ENCODE measurements around the gene TMED9.
"Not testable (repeated sequence)": the region's sequence is repeated elsewhere in the genome, so short reads cannot be mapped to it uniquely, and the experiment has no call there.

Gene TMED9

GRCh38 chr5:177557796-177558195, 34.2 kb upstream of the TMED9 start:
- H3K9me3 Mint-ChIP-seq: no peaks in the 10 kb centered on the region
- H3K4me1 Mint-ChIP-seq (ENCODE audit: low read depth): peaks cover 27% of the 10 kb centered on the region
- no peak overlapping the region for H3K4me3 Mint-ChIP-seq
- peaks cover 2% of the 10 kb centered on the region for H3K36me3 Mint-ChIP-seq (ENCODE audit: low read depth)
- peaks cover 6% of the 10 kb centered on the region for H3K27me3 Mint-ChIP-seq (ENCODE audit: low read depth)
- peak overlapping the region; percentile 33 for H3K27ac Mint-ChIP-seq

- H3K27me3 Mint-ChIP-seq (ENCODE audit: low read depth); H3K4me3 Mint-ChIP-seq; H3K9me3 Mint-ChIP-seq; H3K36me3 Mint-ChIP-seq (ENCODE audit: low read depth); H3K27ac Mint-ChIP-seq: not testable (repeated sequence)
- H3K4me1 Mint-ChIP-seq (ENCODE audit: low read depth): peaks cover 22% of the 10 kb centered on the region
These were observed 32.5 kb upstream of the TMED9 start for GRCh38 chr5:177559446-177559941.

GRCh38 chr5:177565046-177565445, 27.0 kb upstream of the TMED9 start:
- H3K4me1 Mint-ChIP-seq (ENCODE audit: low read depth): no peaks in the 10 kb centered on the region

GRCh38 chr5:177568326-177568725, 23.7 kb upstream of the TMED9 start:
- H3K9me3 Mint-ChIP-seq: no peaks in the 10 kb centered on the region
- H3K36me3 Mint-ChIP-seq (ENCODE audit: low read depth): peaks cover 2% of the 10 kb centered on the region
- peaks cover 4% of the 10 kb centered on the region for H3K27me3 Mint-ChIP-seq (ENCODE audit: low read depth)
- no peak overlapping the region for H3K4me3 Mint-ChIP-seq
- H3K4me1 Mint-ChIP-seq (ENCODE audit: low read depth): no peaks in the 10 kb centered on the region
- H3K27ac Mint-ChIP-seq: no peak overlapping the region

More at GRCh38 chr5:177565046-177565445, 27.0 kb upstream of the TMED9 start:
- Mint-ChIP-seq H3K4me3 (no peak overlapping the region), H3K27me3 (ENCODE audit: low read depth) (peaks cover 4% of the 10 kb centered on the region), H3K9me3 (no peaks in the 10 kb centered on the region), H3K27ac (no peak overlapping the region), H3K36me3 (ENCODE audit: low read depth) (peaks cover 2% of the 10 kb centered on the region)

GRCh38 chr5:177569894-177570293, 22.1 kb upstream of the TMED9 start:
- Mint-ChIP-seq H3K27me3 (ENCODE audit: low read depth) (peaks cover 4% of the 10 kb centered on the region), H3K27ac (no peak overlapping the region), H3K36me3 (ENCODE audit: low read depth) (peaks cover 2% of the 10 kb centered on the region), H3K9me3 (no peaks in the 10 kb centered on the region), H3K4me3 (no peak overlapping the region), H3K4me1 (ENCODE audit: low read depth) (no peaks in the 10 kb centered on the region)

GRCh38 chr5:177575488-177575887, 16.5 kb upstream of the TMED9 start:
- H3K27ac Mint-ChIP-seq: no peak overlapping the region
- H3K4me3 Mint-ChIP-seq: no peak overlapping the region
- no peaks in the 10 kb centered on the region for H3K9me3 Mint-ChIP-seq
- peaks cover 4% of the 10 kb centered on the region for H3K27me3 Mint-ChIP-seq (ENCODE audit: low read depth)
- no peaks in the 10 kb centered on the region for H3K36me3 Mint-ChIP-seq (ENCODE audit: low read depth)
- no peaks in the 10 kb centered on the region for H3K4me1 Mint-ChIP-seq (ENCODE audit: low read depth)

GRCh38 chr5:177576169-177576568, 15.8 kb upstream of the TMED9 start:
- Mint-ChIP-seq H3K36me3 (ENCODE audit: low read depth) (no peaks in the 10 kb centered on the region), H3K9me3 (no peaks in the 10 kb centered on the region), H3K4me3 (no peak overlapping the region), H3K27me3 (ENCODE audit: low read depth) (peaks cover 4% of the 10 kb centered on the region), H3K27ac (no peak overlapping the region), H3K4me1 (ENCODE audit: low read depth) (no peaks in the 10 kb centered on the region)

- H3K27ac Mint-ChIP-seq: no peak overlapping the region
These were observed 13.7 kb upstream of the TMED9 start for GRCh38 chr5:177578316-177578715.

GRCh38 chr5:177588413-177588909, 3.5 kb upstream of the TMED9 start:
- H3K4me1 Mint-ChIP-seq (ENCODE audit: low read depth): peaks cover 10% of the 10 kb centered on the region
- peaks cover 51% of the 10 kb centered on the region for H3K27me3 Mint-ChIP-seq (ENCODE audit: low read depth)
- H3K27ac Mint-ChIP-seq: no peak overlapping the region
- H3K36me3 Mint-ChIP-seq (ENCODE audit: low read depth): peaks cover 8% of the 10 kb centered on the region
- H3K9me3 Mint-ChIP-seq: no peaks in the 10 kb centered on the region
- no peak overlapping the region for H3K4me3 Mint-ChIP-seq

More at GRCh38 chr5:177578316-177578715, 13.7 kb upstream of the TMED9 start:
- no peaks in the 10 kb centered on the region for H3K9me3 Mint-ChIP-seq
- no peaks in the 10 kb centered on the region for H3K4me1 Mint-ChIP-seq (ENCODE audit: low read depth)
- H3K4me3 Mint-ChIP-seq: no peak overlapping the region
- H3K36me3 Mint-ChIP-seq (ENCODE audit: low read depth): no peaks in the 10 kb centered on the region
- H3K27me3 Mint-ChIP-seq (ENCODE audit: low read depth): peaks cover 4% of the 10 kb centered on the region

- H3K27me3 Mint-ChIP-seq (ENCODE audit: low read depth): peaks cover 39% of the 10 kb centered on the region
- peaks cover 16% of the 10 kb centered on the region for H3K4me1 Mint-ChIP-seq (ENCODE audit: low read depth)
- no peak overlapping the region for H3K27ac Mint-ChIP-seq
- H3K4me3 Mint-ChIP-seq: no peak overlapping the region
- H3K36me3 Mint-ChIP-seq (ENCODE audit: low read depth): peaks cover 18% of the 10 kb centered on the region
- H3K9me3 Mint-ChIP-seq: no peaks in the 10 kb centered on the region
These were observed 1.6 kb upstream of the TMED9 start for GRCh38 chr5:177590406-177590805.

- Mint-ChIP-seq H3K4me3 (peak overlapping the region; percentile 95), H3K9me3 (no peaks in the 10 kb centered on the region), H3K27ac (peak overlapping the region; percentile 96), H3K36me3 (ENCODE audit: low read depth) (peaks cover 28% of the 10 kb centered on the region), H3K27me3 (ENCODE audit: low read depth) (peaks cover 35% of the 10 kb centered on the region), H3K4me1 (ENCODE audit: low read depth) (peaks cover 19% of the 10 kb centered on the region)
These were observed 353 bp upstream of the TMED9 start for GRCh38 chr5:177591690-177592009.

- Mint-ChIP-seq H3K4me3 (peak overlapping the region; percentile 95), H3K36me3 (ENCODE audit: low read depth) (peaks cover 32% of the 10 kb centered on the region), H3K27ac (peak overlapping the region; percentile 96), H3K9me3 (no peaks in the 10 kb centered on the region), H3K4me1 (ENCODE audit: low read depth) (peaks cover 23% of the 10 kb centered on the region), H3K27me3 (ENCODE audit: low read depth) (peaks cover 32% of the 10 kb centered on the region)
These were observed 902 bp downstream of the TMED9 start for GRCh38 chr5:177592905-177593304.

GRCh38 chr5:177593511-177593910, 1.5 kb downstream of the TMED9 start:
- Mint-ChIP-seq H3K4me1 (ENCODE audit: low read depth) (peaks cover 25% of the 10 kb centered on the region), H3K27ac (peak overlapping the region; percentile 61)

GRCh38 chr5:177594071-177594470, 2.1 kb downstream of the TMED9 start:
- H3K27ac Mint-ChIP-seq: no peak overlapping the region
- peaks cover 32% of the 10 kb centered on the region for H3K36me3 Mint-ChIP-seq (ENCODE audit: low read depth)
- peaks cover 30% of the 10 kb centered on the region for H3K4me1 Mint-ChIP-seq (ENCODE audit: low read depth)
- H3K27me3 Mint-ChIP-seq (ENCODE audit: low read depth): peaks cover 21% of the 10 kb centered on the region
- H3K9me3 Mint-ChIP-seq: no peaks in the 10 kb centered on the region
- H3K4me3 Mint-ChIP-seq: no peak overlapping the region

More at GRCh38 chr5:177593511-177593910, 1.5 kb downstream of the TMED9 start:
- Mint-ChIP-seq H3K27me3 (ENCODE audit: low read depth) (peaks cover 26% of the 10 kb centered on the region), H3K9me3 (no peaks in the 10 kb centered on the region), H3K36me3 (ENCODE audit: low read depth) (peaks cover 32% of the 10 kb centered on the region), H3K4me3 (peak overlapping the region; percentile 95)

GRCh38 chr5:177595026-177595585, 3.1 kb downstream of the TMED9 start:
- Mint-ChIP-seq H3K27ac (no peak overlapping the region), H3K27me3 (ENCODE audit: low read depth) (peaks cover 15% of the 10 kb centered on the region), H3K4me1 (ENCODE audit: low read depth) (peaks cover 32% of the 10 kb centered on the region), H3K4me3 (no peak overlapping the region), H3K36me3 (ENCODE audit: low read depth) (peaks cover 32% of the 10 kb centered on the region), H3K9me3 (no peaks in the 10 kb centered on the region)
